SJSA1 (cell line): Measurements from ENCODE around the gene NOL6. TPM values are rescaled to one million over a fixed set of nuclear protein-coding genes. Genes with fewer than 3 reads are reported as not detected.

Source experiments
- DNase-seq, 2 experiments: peaks; one replicate each; pipeline ENCODE4 v3.0.0-alpha.2; 2015 to 2020; ENCODE audit warnings: low spot score in 2 of 2, low read depth in 1 of 2
- H3K27ac ChIP-seq: fragments of 250-450 bp; sonication (Bioruptor Pico); 2 replicates; pipeline ENCODE4 v1.5.1; 2020; ENCODE audit warnings: mild to moderate bottlenecking, moderate library complexity
- H3K27me3 ChIP-seq: fragments of 250-450 bp; sonication (Bioruptor Pico); replicated peaks from 2 replicates; pipeline ENCODE4 v1.5.1; 2020; ENCODE audit warnings: mild to moderate bottlenecking, moderate library complexity
- H3K36me3 ChIP-seq: fragments of 250-450 bp; sonication (Bioruptor Pico); 2 replicates; pipeline ENCODE4 v1.5.1; 2020; ENCODE audit warnings: mild to moderate bottlenecking
- H3K4me1 ChIP-seq: fragments of 250-450 bp; sonication (Bioruptor Pico); replicated peaks from 2 replicates; pipeline ENCODE4 v1.6.1; 2021; ENCODE audit warnings: mild to moderate bottlenecking
- H3K4me3 ChIP-seq: fragments of 250-450 bp; sonication (Bioruptor Pico); 2 replicates; pipeline ENCODE4 v1.5.1; 2020; ENCODE audit warnings: mild to moderate bottlenecking
- H3K9me3 ChIP-seq: fragments of 250-450 bp; sonication (Bioruptor Pico); replicated peaks from 2 replicates; pipeline ENCODE4 v1.5.1; 2020; ENCODE audit warnings: mild to moderate bottlenecking
- total RNA-seq: library from RNA; depleted of rRNA; stranded (reverse); fragments of >200 nt; shearing (Covaris generic); gene quantifications from 2 replicates; pipeline ENCODE4 v1.2.3, GENCODE V29; 2014

Gene NOL6
- total RNA-seq, 1 experiment from 2014 or later = 14.5 TPM

DNA sequence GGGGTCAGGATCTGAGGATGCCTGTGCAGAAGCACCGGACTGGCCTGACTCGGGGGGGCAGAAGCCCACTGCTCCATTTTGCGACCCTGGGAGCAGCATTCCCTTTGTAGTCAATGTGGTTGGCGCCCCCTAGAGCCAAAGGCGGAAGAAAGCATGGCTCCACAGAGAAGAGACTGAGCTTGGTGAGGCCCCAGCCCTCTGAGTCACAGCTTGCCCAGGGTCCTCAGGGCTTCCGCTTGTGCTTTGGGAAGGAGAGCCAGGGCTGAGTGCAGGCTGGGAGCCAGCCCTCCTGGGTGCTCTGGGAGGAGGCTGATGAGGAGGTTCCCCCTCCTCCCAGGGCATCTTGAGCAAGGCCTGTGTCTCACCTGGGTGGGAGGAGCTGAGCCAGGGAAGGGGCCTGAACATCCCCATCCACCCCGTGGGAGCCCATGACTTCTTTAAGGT is 20.9 kb downstream of the NOL6 start:
- no peak overlapping the region for H3K27ac ChIP-seq

GRCh38 chr9:33450621-33451146 is 23.0 kb downstream of the NOL6 start:
- DNase-seq = no peak
- H3K4me3 ChIP-seq = no peak overlapping the region
- peaks cover 16% of the 10 kb centered on the region for H3K4me1 ChIP-seq
- H3K27ac ChIP-seq = no peak overlapping the region
- no peaks in the 10 kb centered on the region for H3K9me3 ChIP-seq
- H3K36me3 ChIP-seq = no peaks in the 10 kb centered on the region
- no peaks in the 10 kb centered on the region for H3K27me3 ChIP-seq

More for the DNA sequence above, 20.9 kb downstream of the NOL6 start:
- DNase-seq = peak; percentile 30 to 56
- Histone ChIP-seq H3K9me3 (no peaks in the 10 kb centered on the region), H3K4me1 (peaks cover 7% of the 10 kb centered on the region; the same call in 1 of the 2 replicates), H3K36me3 (no peaks in the 10 kb centered on the region), H3K4me3 (no peak overlapping the region), H3K27me3 (no peaks in the 10 kb centered on the region)

DNA sequence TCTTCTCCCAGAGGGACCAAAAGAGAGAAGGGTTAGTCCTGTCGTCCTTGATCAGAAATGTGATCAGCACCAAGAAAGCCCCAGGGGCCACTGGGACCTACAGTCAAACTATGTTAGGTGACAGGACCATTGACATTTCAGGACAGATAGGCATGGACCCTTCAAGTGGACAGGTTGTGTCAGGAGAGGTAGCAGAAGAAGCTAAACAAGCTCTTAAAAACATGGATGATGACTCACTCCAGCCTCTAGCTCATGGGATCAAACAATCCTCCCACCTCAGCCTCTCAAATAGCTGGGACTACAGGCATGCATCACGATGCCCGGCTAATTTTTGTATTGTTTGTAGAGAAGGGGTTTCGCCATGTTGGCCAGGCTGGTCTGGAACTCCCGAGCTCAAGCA is 24.0 kb downstream of the NOL6 start:
- Histone ChIP-seq H3K4me3 (no peak overlapping the region), H3K4me1 (peaks cover 16% of the 10 kb centered on the region), H3K36me3 (no peaks in the 10 kb centered on the region), H3K27me3 (no peaks in the 10 kb centered on the region), H3K9me3 (no peaks in the 10 kb centered on the region), H3K27ac (no peak overlapping the region)
- no peak for DNase-seq

- peaks cover 14% of the 10 kb centered on the region for H3K4me1 ChIP-seq
- DNase-seq = no peak
- no peaks in the 10 kb centered on the region for H3K36me3 ChIP-seq
- H3K9me3 ChIP-seq = no peaks in the 10 kb centered on the region
- H3K4me3 ChIP-seq = no peak overlapping the region
- no peaks in the 10 kb centered on the region for H3K27me3 ChIP-seq
- H3K27ac ChIP-seq = no peak overlapping the region
These were observed 25.7 kb downstream of the NOL6 start for GRCh38 chr9:33447799-33448553.

DNA sequence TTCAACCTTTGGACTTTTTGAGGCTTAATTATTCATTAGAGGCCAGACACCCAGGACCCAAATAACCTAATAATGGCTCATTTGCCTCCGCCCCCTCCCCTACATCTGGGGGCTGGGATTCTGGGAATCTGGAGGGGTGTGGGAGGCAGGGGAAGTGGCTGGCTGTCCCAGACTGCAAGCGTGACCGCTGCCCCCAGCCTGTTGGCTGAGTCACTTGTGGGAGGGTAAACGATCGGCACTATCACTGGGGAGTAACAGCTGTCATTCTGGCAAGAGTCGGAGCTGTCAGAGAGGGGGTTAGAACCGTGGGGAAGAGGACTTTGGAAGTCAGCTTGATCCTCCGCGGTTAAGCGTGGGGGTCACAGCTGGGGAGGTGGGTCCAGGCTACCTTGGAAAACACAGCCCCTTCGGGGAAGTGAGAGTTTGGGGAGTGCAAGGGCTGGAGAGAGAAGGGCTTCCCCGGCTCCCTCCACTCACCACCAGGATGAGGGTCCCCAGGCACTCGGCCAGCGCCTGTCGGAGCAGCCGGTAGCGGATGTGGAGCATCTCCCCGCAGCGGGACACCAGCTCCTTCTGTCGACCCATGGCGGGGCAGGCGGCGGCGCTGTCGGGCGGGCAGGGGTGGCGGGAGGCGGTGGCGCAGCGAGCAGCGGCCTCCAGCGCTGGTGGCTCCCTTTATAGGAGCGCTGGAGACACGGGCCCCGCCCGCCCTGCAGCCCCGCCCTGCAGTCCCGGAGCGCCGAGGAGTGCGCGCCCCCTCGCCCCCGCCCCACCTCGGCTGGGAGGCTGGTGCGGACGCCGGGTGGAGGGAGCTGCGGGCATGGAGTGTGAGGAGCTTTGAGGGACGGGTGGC is 26.6 kb downstream of the NOL6 start, which contains the start of gene AQP3:
AQP3 (minus strand) TSS at position 648 of the 853 bp plus-strand sequence; CDS start at position 585, 63 bp downstream.
- DNase-seq = peak in 1 of 2 experiments; percentile 45
- peaks cover 9% of the 10 kb centered on the region for H3K4me1 ChIP-seq
- no peaks in the 10 kb centered on the region for H3K9me3 ChIP-seq
- no peak within 1 kb of the TSS for H3K27ac ChIP-seq
- no peak within 1 kb of the TSS for H3K4me3 ChIP-seq
- H3K36me3 ChIP-seq = no peaks in the 10 kb centered on the region
- no peaks in the 10 kb centered on the region for H3K27me3 ChIP-seq

DNA sequence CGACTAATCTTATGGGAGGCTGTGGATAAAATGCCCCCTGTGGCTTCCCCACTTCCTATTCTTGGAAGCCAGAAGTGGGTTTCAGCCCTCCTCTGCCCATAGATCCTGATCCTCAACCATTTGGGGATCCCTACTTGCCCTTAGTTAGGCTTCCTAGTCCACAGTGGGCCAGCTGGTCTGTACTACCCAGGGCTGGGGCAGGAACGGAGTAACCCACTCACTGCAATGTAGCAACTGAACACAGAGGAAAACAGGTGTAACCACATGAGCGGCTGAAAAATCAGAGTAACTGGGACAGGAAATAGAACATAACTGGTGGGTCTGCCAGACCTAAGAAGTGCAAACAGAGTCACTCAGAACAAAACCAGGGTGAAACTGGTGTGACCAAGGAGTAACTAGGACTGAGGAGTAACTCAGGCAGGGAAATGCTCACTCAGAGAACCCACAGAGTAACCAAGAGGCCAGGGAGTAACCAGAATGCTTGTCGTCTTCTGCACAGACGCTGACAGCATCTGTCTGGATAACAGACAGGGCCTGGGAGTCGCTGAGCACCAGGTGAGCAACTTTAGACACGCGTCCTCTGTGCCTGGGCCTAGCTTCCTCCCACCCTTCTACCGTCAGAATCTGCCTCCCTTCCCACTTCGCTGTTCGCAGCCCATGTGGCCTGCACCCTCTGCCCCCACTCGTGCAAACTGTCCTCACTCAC is 27.3 kb downstream of the NOL6 start:
- DNase-seq = no peak
- Histone ChIP-seq H3K36me3 (no peaks in the 10 kb centered on the region), H3K4me1 (peaks cover 9% of the 10 kb centered on the region), H3K27ac (no peak overlapping the region), H3K9me3 (no peaks in the 10 kb centered on the region), H3K27me3 (no peaks in the 10 kb centered on the region), H3K4me3 (no peak overlapping the region)

DNA sequence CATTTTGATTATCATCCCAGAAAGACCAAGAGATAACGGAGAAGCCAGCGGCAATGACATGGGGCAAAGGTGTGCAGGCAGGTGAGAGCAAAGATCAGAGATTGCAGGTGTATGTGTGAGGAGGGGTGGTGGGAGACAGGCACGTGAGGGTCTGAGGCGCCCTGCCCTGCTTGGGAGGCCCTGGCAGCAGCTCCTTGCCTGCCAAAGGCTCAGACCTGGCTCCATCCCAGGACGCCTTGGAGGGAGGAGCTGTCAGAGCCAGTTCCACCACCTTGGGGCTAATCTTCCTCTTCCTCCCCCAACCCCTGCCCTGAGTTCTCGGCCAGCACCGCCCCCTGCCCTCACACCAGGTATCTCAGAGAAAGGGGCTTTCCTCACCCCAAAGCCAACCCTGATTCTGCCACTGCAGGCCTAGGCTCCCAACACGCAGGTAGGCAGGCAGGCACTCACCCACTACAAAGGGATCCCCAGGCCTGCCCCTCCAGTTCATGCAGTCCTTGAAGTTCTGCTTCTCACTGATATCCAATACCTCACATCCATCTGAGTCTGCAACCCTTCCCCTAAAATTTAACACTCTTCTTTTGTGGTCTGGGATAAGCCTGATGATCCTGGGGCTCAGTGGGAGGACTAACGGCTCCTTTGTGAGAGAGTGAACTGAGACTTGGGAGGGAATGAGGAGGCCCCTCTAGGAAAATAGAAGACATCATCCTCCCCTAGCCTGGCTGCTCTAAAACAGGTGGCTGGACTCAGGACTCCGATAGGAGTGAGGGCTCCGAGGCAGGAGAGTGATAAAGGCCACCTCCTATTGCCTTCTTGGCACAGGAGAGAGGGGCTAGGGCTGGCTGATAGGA is 28.1 kb downstream of the NOL6 start:
- Histone ChIP-seq H3K4me3 (no peak overlapping the region), H3K27ac (no peak overlapping the region), H3K4me1 (peaks cover 9% of the 10 kb centered on the region)

GRCh38 chr9:33443464-33444154 is 30.1 kb downstream of the NOL6 start:
- no peak for DNase-seq
- Histone ChIP-seq H3K9me3 (no peaks in the 10 kb centered on the region), H3K27ac (no peak overlapping the region), H3K36me3 (no peaks in the 10 kb centered on the region), H3K27me3 (no peaks in the 10 kb centered on the region), H3K4me3 (no peak overlapping the region), H3K4me1 (peaks cover 9% of the 10 kb centered on the region)

More for the DNA sequence above, 28.1 kb downstream of the NOL6 start:
- H3K27me3 ChIP-seq = no peaks in the 10 kb centered on the region
- no peaks in the 10 kb centered on the region for H3K36me3 ChIP-seq
- no peak for DNase-seq
- H3K9me3 ChIP-seq = no peaks in the 10 kb centered on the region

- Histone ChIP-seq H3K9me3 (no peaks in the 10 kb centered on the region), H3K36me3 (no peaks in the 10 kb centered on the region), H3K4me1 (peaks cover 9% of the 10 kb centered on the region), H3K4me3 (no peak overlapping the region), H3K27me3 (no peaks in the 10 kb centered on the region), H3K27ac (no peak overlapping the region)
- no peak for DNase-seq
These were observed 30.7 kb downstream of the NOL6 start for GRCh38 chr9:33443047-33443446.

DNA sequence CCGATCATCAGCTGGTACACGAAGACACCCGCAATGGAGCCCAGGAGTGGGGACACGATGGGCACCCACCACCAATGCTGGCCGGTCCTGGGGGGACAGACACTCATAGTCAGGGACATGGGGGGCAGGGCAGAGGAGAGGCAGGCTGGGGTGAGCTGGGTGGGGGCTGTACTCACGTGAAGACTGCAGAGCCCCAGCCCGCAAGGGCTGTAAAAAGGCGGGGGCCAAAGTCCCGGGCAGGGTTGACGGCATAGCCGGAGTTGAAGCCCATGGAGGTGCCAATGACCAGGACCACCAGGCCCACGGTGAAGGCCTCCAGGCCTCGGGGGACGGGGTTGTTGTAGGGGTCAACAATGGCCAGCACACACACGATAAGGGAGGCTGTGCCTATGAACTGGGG is 31.6 kb downstream of the NOL6 start:
- Histone ChIP-seq H3K36me3 (no peaks in the 10 kb centered on the region), H3K4me1 (peaks cover 3% of the 10 kb centered on the region), H3K27ac (no peak overlapping the region), H3K9me3 (no peaks in the 10 kb centered on the region), H3K27me3 (no peaks in the 10 kb centered on the region), H3K4me3 (no peak overlapping the region)
- no peak for DNase-seq

GRCh38 chr9:33440609-33441008 is 33.1 kb downstream of the NOL6 start:
- Histone ChIP-seq H3K36me3 (no peaks in the 10 kb centered on the region), H3K9me3 (no peaks in the 10 kb centered on the region), H3K4me1 (no peaks in the 10 kb centered on the region), H3K4me3 (no peak overlapping the region), H3K27me3 (no peaks in the 10 kb centered on the region), H3K27ac (no peak overlapping the region)
- no peak for DNase-seq

DNA sequence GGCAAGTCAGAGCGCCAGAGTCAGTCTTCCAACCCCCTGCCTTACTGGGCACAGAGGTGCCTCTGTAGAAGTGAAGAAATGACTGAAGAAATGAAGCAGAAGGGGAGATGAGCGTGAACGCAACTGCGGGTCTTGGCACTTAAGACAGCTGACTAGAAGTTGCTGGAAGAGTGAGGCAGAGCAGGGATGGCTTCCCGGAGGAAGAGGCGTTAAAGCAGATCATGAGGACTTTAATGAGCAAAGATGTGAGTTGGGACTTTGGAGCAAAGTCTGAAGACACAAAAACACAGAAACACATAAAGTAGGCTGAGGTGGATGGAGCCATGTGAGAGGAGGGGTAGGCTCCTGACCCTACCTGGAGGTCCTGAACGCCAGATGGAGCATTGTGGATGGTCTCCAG is 33.5 kb downstream of the NOL6 start:
- H3K27me3 ChIP-seq = no peaks in the 10 kb centered on the region
- H3K4me1 ChIP-seq = no peaks in the 10 kb centered on the region
- no peak overlapping the region for H3K27ac ChIP-seq
- no peak overlapping the region for H3K4me3 ChIP-seq
- DNase-seq = no peak
- no peaks in the 10 kb centered on the region for H3K9me3 ChIP-seq
- H3K36me3 ChIP-seq = no peaks in the 10 kb centered on the region
